GM19467 (cell line): ENCODE data around the gene MAML3.
"Not testable (repeated sequence)": the region's sequence is repeated elsewhere in the genome, so short reads cannot be mapped to it uniquely, and the experiment has no call there.

Experiments used
- ATAC-seq: cut with Tn5 transposase; IDR thresholded peaks from one replicate; pipeline ENCODE4 v1.9.1; 2021; ENCODE audit warnings: mild to moderate bottlenecking, moderate library complexity; ENCODE audit not compliant: unreplicated experiment

MAML3 gene

DNA sequence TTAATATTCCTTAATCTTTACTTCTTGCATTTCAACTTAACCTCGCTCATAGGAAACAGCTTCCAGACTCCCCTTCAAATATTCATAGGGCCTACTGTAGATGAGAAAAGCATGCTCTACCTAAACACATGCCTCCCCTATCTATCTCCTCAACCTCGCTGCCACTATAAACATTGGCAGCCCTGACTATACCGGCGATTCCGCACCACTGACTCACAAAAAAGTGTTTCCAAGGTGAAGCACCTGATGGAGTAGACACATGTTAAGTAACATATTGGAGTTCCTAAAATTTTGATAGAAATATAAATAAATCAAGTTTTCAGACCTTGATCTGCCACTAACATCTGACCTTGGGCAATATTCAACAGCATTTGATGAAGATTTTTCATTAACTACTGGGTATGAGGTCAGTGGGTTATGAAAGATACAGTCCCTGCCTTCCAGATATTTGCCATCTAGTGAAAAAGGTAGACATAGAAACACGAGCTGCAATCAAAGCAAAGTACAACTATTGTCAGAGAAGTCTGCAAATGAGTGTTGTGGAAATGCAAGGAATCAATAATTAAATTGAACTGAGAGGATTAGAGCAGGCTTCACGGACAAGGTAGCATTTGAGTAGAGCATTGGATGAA is 184.2 kb downstream of the MAML3 start:
- no peak for ATAC-seq

DNA sequence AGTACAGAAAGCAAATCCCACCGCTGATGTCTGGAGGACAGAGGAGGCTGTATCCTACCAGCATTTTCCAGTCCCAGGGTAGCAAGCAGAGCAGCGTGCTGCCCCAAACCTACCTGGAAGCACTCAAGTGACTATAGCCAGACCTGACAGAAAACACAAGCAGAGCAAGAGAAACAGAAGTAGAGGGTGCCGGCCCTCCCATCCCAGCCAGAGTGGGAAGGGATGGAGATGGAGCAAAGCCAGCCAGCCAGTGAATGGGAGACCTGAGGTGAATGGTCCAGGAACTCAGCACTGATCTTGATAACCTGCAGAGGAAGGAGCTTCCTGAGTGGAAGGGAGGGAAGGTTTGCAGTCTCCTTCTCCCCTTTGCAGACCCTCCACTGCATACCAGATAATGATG is 185.2 kb downstream of the MAML3 start:
- ATAC-seq, result no peak

DNA sequence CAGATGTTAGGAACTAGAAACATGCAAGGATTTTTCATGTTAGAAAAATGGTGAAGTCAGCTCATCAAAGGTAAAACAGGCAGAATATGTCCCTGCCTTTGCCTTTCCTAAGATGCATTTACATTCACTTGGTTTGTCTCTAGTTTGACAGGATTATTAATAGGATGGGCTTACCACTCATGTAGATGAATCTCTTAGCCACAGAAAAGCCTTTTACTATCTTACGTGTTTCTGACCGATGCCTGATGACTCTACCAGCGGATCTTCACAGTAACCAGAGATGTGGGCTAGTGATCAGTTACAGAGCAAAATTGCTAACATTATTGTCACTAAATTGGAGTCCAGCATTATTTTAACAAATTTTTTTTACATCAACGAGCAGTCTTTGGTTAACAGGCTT is 187.6 kb downstream of the MAML3 start:
- no peak for ATAC-seq

DNA sequence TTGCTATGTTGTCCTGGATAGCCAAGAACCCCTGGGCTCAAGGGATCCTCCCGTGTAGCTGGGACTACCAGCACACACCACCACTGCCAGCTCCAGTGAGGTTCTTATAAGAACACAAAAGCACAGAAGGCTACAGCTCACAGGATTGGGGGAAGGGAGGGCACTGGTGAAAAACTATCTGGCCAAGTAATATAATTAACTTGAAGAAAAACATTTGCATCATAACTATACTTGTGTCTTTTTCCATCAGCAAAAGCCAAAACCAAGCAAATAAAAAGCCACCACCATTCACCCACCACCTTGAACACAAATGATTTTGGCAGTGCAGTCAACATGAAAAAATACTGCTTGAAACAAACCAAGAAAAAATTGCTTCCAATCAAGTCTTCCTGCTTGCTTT is 188.2 kb downstream of the MAML3 start:
- ATAC-seq, result no peak

DNA sequence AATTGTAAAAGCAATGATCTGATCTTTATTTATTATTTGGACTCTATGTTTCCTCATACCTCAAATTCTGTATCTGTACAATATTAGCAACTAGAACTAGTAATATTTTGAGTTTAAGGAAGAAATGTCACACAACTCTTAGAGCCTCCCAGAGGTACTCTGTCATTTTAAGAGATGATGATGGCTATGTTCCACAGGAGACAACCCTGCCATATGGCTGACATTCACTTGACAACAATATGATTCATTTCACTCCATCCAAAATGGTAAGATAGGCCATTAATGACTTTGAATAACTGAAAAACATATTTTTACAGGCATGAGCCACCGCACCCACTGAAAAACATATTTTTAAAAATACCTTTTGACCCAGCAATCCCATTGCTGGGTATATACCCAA is 190.3 kb downstream of the MAML3 start:
- ATAC-seq, result no peak

DNA sequence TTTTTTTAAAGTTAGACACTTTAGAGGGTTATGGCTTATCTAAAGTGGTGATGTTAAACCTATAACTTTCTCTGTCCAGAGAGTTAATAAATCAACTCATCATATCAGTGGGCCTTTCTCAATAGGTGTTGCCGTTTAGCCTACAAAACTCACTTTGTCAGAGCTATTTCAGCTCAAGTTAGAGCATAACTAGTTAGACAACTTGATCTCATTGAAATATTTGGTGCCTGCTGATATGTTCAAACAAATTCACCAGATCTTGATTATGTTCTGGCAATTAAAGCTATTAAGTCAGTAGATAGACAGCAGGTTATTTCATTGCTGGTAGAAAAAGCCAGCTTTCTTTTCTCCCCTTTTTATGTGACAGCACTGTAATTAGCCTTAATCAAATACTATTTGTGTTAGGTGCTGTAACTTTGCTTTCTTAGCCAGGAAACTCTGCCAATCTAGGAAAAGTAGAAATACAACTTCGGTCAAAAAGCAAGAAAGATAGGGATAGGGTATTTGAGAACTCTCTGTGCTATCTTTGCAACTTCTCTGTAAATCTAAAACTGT is 191.8 kb downstream of the MAML3 start:
- no peak for ATAC-seq

DNA sequence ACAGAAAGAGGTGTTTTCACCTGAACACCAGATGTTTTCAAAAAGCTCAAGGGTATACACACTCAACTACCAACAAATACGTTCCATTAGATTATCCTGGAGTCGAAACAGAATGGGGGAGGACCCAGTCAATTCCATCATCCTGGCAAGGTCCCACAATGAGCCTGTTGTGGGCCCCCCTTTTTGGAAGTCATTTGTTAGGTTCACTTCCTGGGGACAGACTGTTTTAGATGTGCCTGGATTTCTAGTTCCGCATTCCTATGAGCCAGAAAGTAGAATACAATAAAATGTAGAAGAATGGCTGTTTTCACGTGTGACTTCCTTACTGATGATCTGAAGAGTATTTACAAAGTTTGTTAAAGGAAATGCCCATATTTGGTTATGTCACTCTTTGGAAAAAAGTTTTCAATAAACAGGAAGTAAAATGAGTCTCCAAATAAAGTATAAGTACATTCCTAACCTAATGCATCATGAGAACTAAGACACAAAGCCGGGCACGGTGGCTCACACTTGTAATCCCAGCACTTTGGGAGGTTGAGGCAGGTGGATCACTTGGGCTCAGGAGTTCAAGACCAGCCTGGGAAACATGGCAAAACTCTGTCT is 192.5 kb downstream of the MAML3 start:
- no peak for ATAC-seq

DNA sequence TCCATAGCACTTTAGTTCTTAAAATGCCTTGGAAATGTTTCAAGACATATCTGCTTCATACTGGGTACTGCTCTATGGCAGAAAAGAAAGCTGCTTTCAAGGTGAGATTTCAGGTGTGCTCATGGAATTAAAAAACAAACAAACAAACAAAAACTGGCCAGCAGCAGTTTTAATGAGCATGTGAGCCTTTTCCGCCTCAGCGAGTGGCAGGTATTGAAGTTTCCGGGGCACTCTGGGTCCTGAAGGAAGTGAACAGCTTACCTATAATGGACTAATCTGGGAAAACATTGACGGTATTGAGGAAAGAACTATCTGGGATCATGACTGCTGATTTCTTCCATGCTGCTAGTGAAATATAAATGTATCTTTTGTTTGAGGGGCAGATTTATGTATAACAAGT is 194.6 kb downstream of the MAML3 start:
- no peak for ATAC-seq

DNA sequence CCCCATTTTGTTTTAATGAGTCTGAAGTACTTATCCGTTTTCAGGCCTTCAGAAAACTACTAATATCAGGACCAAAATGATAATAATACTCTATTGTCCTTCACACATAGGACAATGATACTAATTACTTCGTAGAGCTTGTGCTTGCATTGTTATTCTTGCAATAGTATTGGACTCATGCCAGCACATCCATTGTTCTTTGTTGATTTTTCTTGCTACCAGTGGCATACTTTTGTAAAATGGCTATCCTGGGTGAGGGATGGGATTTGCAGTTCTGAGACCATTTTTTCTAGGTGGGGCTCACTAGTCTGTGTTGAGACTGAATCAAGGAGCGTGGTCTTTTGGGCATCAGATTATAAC is 195.3 kb downstream of the MAML3 start:
- ATAC-seq, result no peak

DNA sequence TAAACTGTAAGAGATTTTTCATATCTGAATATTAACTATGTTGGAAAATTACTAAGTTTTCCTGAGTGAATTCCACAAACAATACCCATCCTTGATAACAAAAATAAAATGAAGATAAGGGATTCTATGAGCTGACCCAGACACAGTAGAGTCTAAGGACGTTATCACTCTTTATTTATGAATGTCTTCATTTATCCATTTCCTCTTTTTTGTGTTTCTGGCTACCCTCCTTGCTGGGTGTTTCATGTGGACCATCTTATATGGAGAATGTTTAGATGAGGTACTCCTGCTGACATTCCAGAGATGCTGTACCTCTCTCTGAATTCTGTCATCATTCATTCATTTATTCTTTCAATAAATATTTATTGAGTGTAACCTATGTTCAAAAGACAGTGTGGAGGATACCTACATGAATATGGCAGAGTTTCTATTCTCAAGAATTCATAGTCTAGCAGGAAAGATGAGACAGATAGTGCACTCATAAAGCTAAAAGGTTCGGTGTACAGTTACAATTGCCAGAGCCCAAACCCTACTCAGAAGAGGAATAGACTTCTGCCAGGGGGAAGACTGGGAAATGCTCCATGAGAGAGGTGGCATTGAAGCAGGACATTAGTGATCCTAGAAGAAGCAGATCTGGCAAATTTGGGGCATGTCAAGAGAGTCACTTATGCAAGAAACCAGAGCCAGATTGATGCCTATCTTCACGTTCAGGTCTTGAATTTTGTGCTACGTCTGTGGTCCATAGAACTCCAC is 195.8 kb downstream of the MAML3 start:
- ATAC-seq, result no peak

DNA sequence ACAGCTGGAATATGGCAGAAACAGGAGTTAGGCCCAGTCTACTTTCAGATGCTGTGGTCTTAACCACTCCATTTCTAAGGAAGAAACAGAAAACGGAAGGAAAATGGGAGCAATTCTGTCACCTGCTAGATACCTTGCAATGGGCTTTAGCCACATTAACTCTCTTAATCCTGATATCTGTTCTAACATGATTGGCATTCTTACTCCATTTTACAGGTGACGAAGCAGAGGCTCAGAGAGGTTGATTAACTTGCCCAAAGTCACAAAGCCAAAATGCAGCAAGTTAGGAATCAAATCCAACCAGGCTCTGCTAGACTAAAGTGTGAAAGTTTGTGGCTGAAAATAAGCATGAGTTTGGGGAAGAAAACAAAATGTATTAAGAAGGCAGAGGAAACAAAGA is 196.9 kb downstream of the MAML3 start:
- no peak for ATAC-seq

DNA sequence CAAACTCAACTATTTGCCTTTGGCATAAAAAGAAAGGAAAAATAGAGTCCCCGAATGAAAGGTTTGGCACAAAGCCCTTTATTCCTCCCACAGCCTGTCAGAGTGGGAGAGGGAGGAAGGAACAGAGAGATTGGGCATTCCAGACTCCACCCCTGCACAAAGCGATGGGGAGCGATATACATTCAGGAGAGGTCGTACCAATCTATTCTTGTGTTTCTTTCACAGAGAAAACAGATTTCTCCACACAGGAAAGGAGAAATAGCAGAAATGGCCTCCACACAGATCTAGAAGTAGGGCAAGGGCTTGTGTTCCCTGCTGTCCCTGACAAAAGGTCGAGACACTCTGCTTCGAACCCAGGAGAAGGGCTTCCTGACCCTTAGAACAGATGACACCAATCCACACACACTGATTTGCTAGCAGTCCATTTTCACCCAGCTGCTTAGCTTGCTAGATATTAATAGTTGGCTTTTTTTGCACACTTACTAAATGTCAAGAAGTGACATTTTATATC is 197.4 kb downstream of the MAML3 start:
- ATAC-seq, result no peak

DNA sequence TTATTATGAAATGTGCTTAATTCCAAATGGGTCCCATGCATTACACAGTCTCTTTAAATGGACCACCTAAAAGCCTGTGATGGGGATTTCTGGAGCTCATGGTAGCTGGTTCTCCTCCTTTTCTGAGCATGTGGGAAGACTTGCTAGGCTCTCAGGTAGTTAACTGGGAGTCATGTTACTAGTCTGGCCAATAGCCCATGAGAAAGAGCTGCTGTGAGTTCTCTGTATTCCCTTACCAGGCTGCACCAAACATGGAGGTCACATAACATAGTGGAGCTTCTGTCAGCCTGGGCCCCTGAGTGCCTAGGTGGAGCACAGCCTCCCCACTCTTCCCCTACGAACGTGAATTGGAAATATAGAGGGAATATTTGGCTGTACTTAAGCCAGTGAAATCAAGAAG is 198.4 kb downstream of the MAML3 start:
- ATAC-seq, result no peak

DNA sequence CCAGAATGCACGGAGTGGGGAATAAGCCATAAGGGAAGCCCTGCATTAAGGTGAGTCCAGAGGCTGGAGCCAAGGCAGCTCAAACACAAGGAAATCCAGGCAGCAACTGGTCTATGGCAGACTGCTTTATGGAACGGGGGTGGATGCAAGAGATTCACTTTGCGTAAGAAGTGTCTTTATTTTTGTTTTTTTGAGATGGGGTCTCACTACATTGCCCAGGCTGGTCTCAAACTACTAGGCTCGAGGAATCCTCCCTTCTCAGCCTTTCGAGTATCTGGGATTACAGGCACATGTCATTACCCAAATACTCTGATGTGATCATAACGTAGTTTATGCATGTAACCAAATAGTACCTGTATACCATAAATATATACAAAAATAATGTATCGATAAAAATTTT is 199.5 kb downstream of the MAML3 start:
- no peak for ATAC-seq

DNA sequence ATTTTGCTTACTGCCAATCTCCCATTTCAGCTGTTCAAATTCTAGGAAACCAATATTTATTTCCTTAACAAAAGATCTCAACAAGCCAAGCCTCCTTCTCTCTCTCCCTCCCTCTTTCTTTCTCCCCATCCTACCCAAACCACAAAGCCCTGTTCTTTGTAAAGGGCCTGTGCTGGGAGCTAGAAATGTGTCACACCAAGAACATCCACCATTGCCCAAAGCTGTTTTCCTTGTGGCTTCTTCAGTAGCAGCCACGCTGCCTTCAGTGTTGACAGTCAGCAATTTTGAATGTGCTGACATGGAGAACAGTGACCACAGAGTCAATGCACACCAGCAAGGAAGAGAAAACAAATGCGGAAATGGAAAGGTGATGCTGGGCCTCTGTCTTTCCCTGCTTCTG is 203.0 kb downstream of the MAML3 start:
- ATAC-seq, result no peak

DNA sequence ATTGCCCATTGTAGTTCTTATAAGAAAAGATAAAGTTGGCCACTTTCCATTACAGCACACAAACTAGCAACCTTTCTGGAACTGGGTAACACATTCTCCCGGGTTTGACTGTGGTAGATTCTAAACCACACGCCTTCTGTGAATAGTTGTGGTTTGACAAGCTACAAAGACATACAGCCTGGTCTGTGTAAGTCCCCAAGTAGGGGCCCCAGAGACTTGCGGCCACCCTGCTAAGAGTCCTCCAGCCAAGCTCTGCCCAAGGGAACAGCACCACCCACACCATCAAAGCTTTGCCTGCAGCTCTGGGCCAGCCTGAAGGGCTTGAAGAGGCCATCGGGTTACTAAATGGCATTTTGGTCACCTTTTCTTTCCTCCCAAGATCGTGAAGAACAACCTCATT is 203.4 kb downstream of the MAML3 start:
- ATAC-seq, result peak; percentile 90

DNA sequence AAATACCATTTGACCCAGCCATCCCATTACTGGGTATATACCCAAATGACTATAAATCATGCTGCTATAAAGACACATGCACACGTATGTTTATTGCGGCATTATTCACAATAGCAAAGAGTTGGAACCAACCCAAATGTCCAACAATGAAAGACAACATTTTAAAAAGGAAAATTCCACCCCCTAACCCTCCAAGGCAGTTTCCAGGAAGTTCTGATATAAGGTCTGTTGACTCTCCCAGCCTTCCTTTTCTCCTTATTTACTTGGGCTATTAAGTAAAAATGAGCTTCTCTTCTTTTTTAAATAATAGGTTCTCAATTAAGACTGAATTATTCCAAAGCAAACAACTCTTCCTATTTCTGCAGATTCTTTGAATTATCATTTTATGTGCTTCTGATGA is 209.1 kb downstream of the MAML3 start:
- not testable (repeated sequence) for ATAC-seq

DNA sequence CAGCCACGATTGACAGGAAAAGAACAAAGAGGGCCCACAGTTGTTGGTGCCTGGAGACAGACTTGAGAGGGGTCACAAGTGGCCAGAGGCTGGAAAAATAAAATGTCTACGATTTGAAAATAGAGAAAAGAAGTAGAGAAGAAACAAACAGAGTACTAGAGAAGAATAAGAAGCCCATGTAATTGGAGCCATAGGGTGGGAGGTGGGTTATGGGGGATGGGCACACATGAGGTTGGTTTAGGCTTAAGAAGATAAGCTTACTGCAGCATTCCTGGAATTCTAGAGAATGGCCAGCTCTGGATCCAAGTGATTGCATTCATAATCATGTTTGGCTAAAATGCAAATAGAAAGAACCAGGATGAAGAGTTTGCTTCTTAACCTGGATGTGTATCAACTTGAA is 210.7 kb downstream of the MAML3 start:
- ATAC-seq, result no peak

DNA sequence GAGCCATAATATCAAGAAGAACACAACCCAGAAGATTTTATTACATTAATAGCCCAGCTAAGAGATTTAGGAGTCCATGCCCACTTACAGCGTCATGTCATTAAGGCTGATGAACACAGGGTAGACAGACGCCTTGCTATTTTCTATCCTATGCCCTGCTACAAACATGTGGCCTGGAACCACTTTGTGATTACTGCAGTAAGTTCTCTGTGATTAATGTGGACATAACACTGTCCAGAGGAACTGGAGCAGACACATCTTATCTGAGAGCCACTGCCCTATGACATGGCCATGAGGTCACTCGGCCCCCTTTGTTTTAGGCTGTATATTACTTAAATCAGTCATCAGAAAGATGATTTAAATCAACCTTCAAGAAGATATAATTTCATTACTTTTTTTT is 211.7 kb downstream of the MAML3 start:
- ATAC-seq, result no peak

DNA sequence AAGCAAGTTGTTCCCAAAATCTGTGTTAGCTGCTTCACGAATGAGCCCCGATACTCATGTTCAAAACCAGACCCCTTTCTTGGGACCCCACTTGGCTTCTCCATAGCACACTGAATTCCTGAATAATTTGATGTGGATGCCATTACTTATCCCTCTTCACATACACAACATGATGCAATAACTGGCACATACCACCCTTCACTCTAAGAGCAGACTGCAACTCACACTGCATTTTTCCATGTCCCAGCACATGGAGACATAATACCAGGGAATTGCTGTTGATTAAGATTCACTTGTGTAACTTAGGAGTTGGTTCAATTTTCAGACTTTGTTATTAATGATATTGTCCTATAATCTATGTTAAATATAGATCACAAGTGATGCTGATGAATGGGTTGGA is 213.4 kb downstream of the MAML3 start:
- ATAC-seq, result no peak

DNA sequence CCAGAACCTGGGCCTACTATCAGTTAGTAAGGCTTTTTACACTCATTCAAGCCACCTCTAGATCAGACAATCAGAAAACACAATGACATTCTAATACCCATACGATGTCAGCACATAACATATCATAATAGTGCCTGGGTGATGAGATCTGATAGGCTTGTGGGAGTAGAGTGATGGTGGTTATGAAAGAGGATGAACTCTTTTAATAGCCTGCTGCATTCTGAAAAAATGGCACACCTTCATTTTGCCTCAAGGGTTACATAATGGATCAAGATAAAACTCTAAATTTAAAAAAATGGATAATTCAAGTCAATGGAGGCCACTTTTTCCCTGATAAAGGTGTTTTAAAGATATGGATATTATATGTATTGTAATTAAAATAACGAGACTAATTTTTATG is 215.6 kb downstream of the MAML3 start:
- no peak for ATAC-seq

DNA sequence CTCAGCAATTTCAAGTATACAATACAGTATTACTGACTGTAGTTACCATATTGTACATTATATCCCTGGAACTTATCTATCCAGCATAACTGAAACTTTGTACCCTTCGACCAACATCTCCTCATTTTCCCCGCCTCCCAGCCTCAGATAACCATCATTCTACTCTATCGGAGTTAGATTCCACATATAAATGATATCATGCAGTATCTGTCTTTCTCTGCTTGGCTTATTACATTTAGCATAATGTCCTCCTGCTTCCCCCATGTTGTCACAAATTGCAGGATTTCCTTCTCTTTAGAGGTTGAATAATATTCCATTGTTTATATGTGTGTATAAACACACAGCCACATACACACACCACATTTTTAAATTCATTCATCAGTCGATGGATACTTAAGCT is 218.1 kb downstream of the MAML3 start:
- no peak for ATAC-seq
